Gastroesophageal sphincter (tissue), 4 donors: ENCODE measurements around the gene MACROD2. TPM values are rescaled to one million over a fixed set of nuclear protein-coding genes. Genes with fewer than 3 reads are reported as not detected.

Source experiments
- ATAC-seq: fragments of 150-250 bp; one replicate; pipeline ENCODE4 v1.9.1; 2016; ENCODE audit warnings: mild to moderate bottlenecking, moderate library complexity
- H3K27ac ChIP-seq, 4 donors: fragments of 200-600 bp; sonication (generic) in 3 of 4; 1 replicate in 3 of 4; 2 replicates in 1 of 4; pipeline ENCODE4 v1.5.1; 2016 to 2019
- H3K27me3 ChIP-seq: fragments of 200-600 bp; sonication (generic); one replicate; pipeline ENCODE4 v1.5.1; 2019
- H3K36me3 ChIP-seq, 2 donors: fragments of 200-600 bp; sonication (generic); one replicate each; pipeline ENCODE4 v1.5.1; 2019; ENCODE audit warnings: control low read depth in 1 of 2
- H3K4me1 ChIP-seq, 3 donors: fragments of 200-600 bp; sonication (generic); 1 replicate in 2 of 3; 2 replicates in 1 of 3; pipeline ENCODE4 v1.5.1; 2016 to 2019; ENCODE audit warnings: control low read depth in 2 of 3
- H3K4me3 ChIP-seq, 2 donors: fragments of 200-600 bp; sonication (generic); one replicate each; pipeline ENCODE4 v1.5.1; 2019; ENCODE audit warnings: mild to moderate bottlenecking in 1 of 2, moderate library complexity in 1 of 2
- H3K9me3 ChIP-seq, 3 donors: fragments of 200-600 bp; sonication (generic); one replicate each; pipeline ENCODE4 v1.5.1; 2017 to 2019; ENCODE audit warnings: control low read depth in 2 of 3
- CTCF ChIP-seq, 4 experiments: fragments of 200-600 bp in 2 of 4; fragments of 450-650 bp in 2 of 4; sonication (generic) in 1 of 4; IDR thresholded peaks; one replicate each; pipeline ENCODE4 v1.5.1; 2017 to 2019; ENCODE audit warnings: antibody characterized with exemption in 4 of 4, mild to moderate bottlenecking in 2 of 4, moderate library complexity in 2 of 4
- EP300 ChIP-seq: sonication (generic); formaldehyde crosslinking; IDR thresholded peaks from one replicate; pipeline ENCODE4 v1.6.1; 2017; ENCODE audit warnings: antibody characterized with exemption, mild to moderate bottlenecking
- POLR2A ChIP-seq, 2 donors: fragments of 450-650 bp; IDR thresholded peaks; one replicate each; pipeline ENCODE4 v1.6.1; 2017; ENCODE audit warnings: antibody characterized with exemption in 2 of 2, mild to moderate bottlenecking in 2 of 2, moderate library complexity in 1 of 2
- POLR2AphosphoS5 ChIP-seq: sonication (generic); formaldehyde crosslinking; IDR thresholded peaks from one replicate; pipeline ENCODE4 v1.6.1; 2017; ENCODE audit warnings: antibody characterized with exemption
- WGBS, 2 donors: methylation state at CpG; one replicate each; pipeline ENCODE4 v1.1.5; 2018; ENCODE audit warnings: low coverage in 1 of 2; 5-methylcytosine and 5-hydroxymethylcytosine counted together
- total RNA-seq, 4 donors: library from RNA; depleted of rRNA; stranded (reverse); fragments of >200 nt; gene quantifications; one replicate each; pipeline ENCODE4 v1.1.0, GENCODE V29; 2016

The MACROD2 gene
- total RNA-seq, 4 donors from 2014 or later, result 4.0 to 12.1 (median 7.4) TPM

GRCh38 chr20:15610787-15611186 lies 1615.5 kb downstream of the MACROD2 start:
- Histone ChIP-seq H3K36me3 (no peaks in the 10 kb centered on the region), H3K27me3 (no peaks in the 10 kb centered on the region), H3K9me3 (no peaks in the 10 kb centered on the region), H3K27ac (no peak overlapping the region), H3K4me3 (no peak overlapping the region), H3K4me1 (no peaks in the 10 kb centered on the region)
- 41 to 71% methylated on average over 1 to 2 of the region's 2 CpGs for WGBS, 2 donors
- TF ChIP-seq POLR2A (IDR thresholded peaks at IDR 0.05), result no peak
- no peak for TF ChIP-seq POLR2AphosphoS5
- TF ChIP-seq CTCF (IDR thresholded peaks at IDR 0.05), result no peak
- TF ChIP-seq EP300, result no peak
- ATAC-seq, result no peak

GRCh38 chr20:15611541-15611940 lies 1616.2 kb downstream of the MACROD2 start:
- no peak for ATAC-seq
- Histone ChIP-seq H3K4me3 (no peak overlapping the region), H3K36me3 (no peaks in the 10 kb centered on the region), H3K27ac (no peak overlapping the region), H3K4me1 (no peaks in the 10 kb centered on the region), H3K9me3 (no peaks in the 10 kb centered on the region), H3K27me3 (no peaks in the 10 kb centered on the region)
- 98 to 100% methylated on average over 4 of the region's 4 CpGs for WGBS, 2 donors
- TF ChIP-seq POLR2AphosphoS5 (no peak), POLR2A (IDR thresholded peaks at IDR 0.05) (no peak), CTCF (IDR thresholded peaks at IDR 0.05) (no peak)

- no peak for TF ChIP-seq CTCF (IDR thresholded peaks at IDR 0.05)
- no peak for TF ChIP-seq POLR2AphosphoS5
- TF ChIP-seq EP300, result no peak
- no peak for TF ChIP-seq POLR2A (IDR thresholded peaks at IDR 0.05)
- H3K4me1 ChIP-seq, result no peaks in the 10 kb centered on the region
- no peaks in the 10 kb centered on the region for H3K27me3 ChIP-seq
- no peaks in the 10 kb centered on the region for H3K9me3 ChIP-seq
- WGBS, 2 donors, result 87 to 98% methylated on average over 4 to 7 of the region's 7 CpGs
- no peak overlapping the region for H3K27ac ChIP-seq
- ATAC-seq, result no peak
- H3K36me3 ChIP-seq, result no peaks in the 10 kb centered on the region
- H3K4me3 ChIP-seq, result no peak overlapping the region
Observed at GRCh38 chr20:15612198-15612597, 1616.9 kb downstream of the MACROD2 start.

GRCh38 chr20:15612769-15613168 lies 1617.5 kb downstream of the MACROD2 start:
- no peak for TF ChIP-seq EP300
- TF ChIP-seq POLR2AphosphoS5, result no peak
- TF ChIP-seq POLR2A (IDR thresholded peaks at IDR 0.05), result no peak
- no peak overlapping the region for H3K4me3 ChIP-seq
- H3K36me3 ChIP-seq, result no peaks in the 10 kb centered on the region
- no peaks in the 10 kb centered on the region for H3K27me3 ChIP-seq
- 64% methylated on average over 1 of the region's 1 CpG; no CpG with 5 or more reads in 1 of the 2 donors for WGBS, 2 donors
- H3K4me1 ChIP-seq, result no peaks in the 10 kb centered on the region
- no peaks in the 10 kb centered on the region for H3K9me3 ChIP-seq
- no peak overlapping the region for H3K27ac ChIP-seq
- no peak for ATAC-seq

GRCh38 chr20:15613530-15613929 lies 1618.2 kb downstream of the MACROD2 start:
- Histone ChIP-seq H3K27me3 (no peaks in the 10 kb centered on the region), H3K4me1 (no peaks in the 10 kb centered on the region), H3K4me3 (no peak overlapping the region), H3K9me3 (no peaks in the 10 kb centered on the region), H3K36me3 (no peaks in the 10 kb centered on the region), H3K27ac (no peak overlapping the region)
- 12 to 47% methylated on average over 3 to 4 of the region's 4 CpGs for WGBS, 2 donors
- no peak for ATAC-seq
- TF ChIP-seq CTCF (IDR thresholded peaks at IDR 0.05), result no peak
- TF ChIP-seq POLR2AphosphoS5, result no peak
- no peak for TF ChIP-seq EP300
- no peak for TF ChIP-seq POLR2A (IDR thresholded peaks at IDR 0.05)
